GM18909 (cell line): ENCODE measurements around the gene TYW3.
"Not testable (repeated sequence)": the region's sequence is repeated elsewhere in the genome, so short reads cannot be mapped to it uniquely, and the experiment has no call there.

Source experiments
- ATAC-seq: cut with Tn5 transposase; IDR thresholded peaks from one replicate; pipeline ENCODE4 v1.9.1; 2021; ENCODE audit warnings: mild to moderate bottlenecking; ENCODE audit not compliant: unreplicated experiment, poor library complexity

TYW3 gene

GRCh38 chr1:74729741-74730478 is 3.0 kb upstream of the TYW3 start:
- ATAC-seq: no peak

GRCh38 chr1:74731399-74732052 is 1.4 kb upstream of the TYW3 start:
- ATAC-seq: peak; percentile 40

- ATAC-seq: peak; percentile 16
These were observed 643 bp upstream of the TYW3 start for GRCh38 chr1:74732071-74732946.

GRCh38 chr1:74733604-74734484 is 892 bp downstream of the TYW3 start:
- peak; percentile 62 for ATAC-seq

- ATAC-seq: no peak
These were observed 4.4 kb downstream of the TYW3 start for GRCh38 chr1:74737333-74737732.

GRCh38 chr1:74740307-74740980 is 7.5 kb downstream of the TYW3 start:
- not testable (repeated sequence) for ATAC-seq

GRCh38 chr1:74745247-74745646 is 12.3 kb downstream of the TYW3 start:
- ATAC-seq: not testable (repeated sequence)

- ATAC-seq: peak; percentile 94
These were observed 16.0 kb downstream of the TYW3 start for GRCh38 chr1:74748960-74749359.

GRCh38 chr1:74753104-74753503 is 20.2 kb downstream of the TYW3 start:
- ATAC-seq: no peak

GRCh38 chr1:74755475-74755874 is 22.5 kb downstream of the TYW3 start:
- no peak for ATAC-seq

GRCh38 chr1:74756650-74757049 is 23.7 kb downstream of the TYW3 start:
- not testable (repeated sequence) for ATAC-seq

GRCh38 chr1:74763807-74764206 is 30.9 kb downstream of the TYW3 start:
- no peak for ATAC-seq

GRCh38 chr1:74766579-74766978 is 33.6 kb downstream of the TYW3 start:
- no peak for ATAC-seq

- peak; percentile 60 for ATAC-seq
These were observed 34.5 kb downstream of the TYW3 start for GRCh38 chr1:74767490-74767889.

GRCh38 chr1:74771913-74772515 is 39.1 kb downstream of the TYW3 start:
- peak; percentile 75 for ATAC-seq

GRCh38 chr1:74772945-74773344 is 40.0 kb downstream of the TYW3 start:
- no peak for ATAC-seq

- ATAC-seq: no peak
These were observed 40.6 kb downstream of the TYW3 start for GRCh38 chr1:74773582-74773981.

- ATAC-seq: no peak
These were observed 42.8 kb downstream of the TYW3 start for GRCh38 chr1:74775735-74776134.

GRCh38 chr1:74777525-74777924 is 44.6 kb downstream of the TYW3 start:
- ATAC-seq: no peak
